Measurements from ENCODE around the gene ADIPOR2. TPM values are rescaled to one million over a fixed set of nuclear protein-coding genes. Genes with fewer than 3 reads are reported as not detected.

The ADIPOR2 gene
- total and polyA plus RNA-seq, 2 of the 4 experiments (the other 2 are of a cell fraction) = 20.0 to 24.9 TPM

- H3K36me3 ChIP-seq (ENCODE audit: control insufficient read depth, insufficient read depth, low read length) = no peaks in the 10 kb centered on the region
- no peak overlapping the region for H3K27ac ChIP-seq (ENCODE audit: insufficient read depth, low read length)
- H2AFZ ChIP-seq (replicated peaks; ENCODE audit: low read length, poor library complexity) = no peak overlapping the region
- H3K23ac ChIP-seq (ENCODE audit: low read depth, low read length) = no peak overlapping the region
- H3K14ac ChIP-seq (replicated peaks; ENCODE audit: low read depth, low read length) = no peak overlapping the region
- in situ Hi-C loops (cut with MboI; ENCODE audit: low sequenced_read_pairs) (loop anchor here (10.0 to 25.0 kb wide), 2 partner anchors 369 to 632 kb away; no protein-coding TSS in a partner anchor), intact Hi-C loops (cut with micrococcal nuclease) (no loop called here), dilution Hi-C loops (cut with HindIII; ENCODE audit: low sequenced_read_pairs, unreplicated experiment) (no loop called here)
- DNase-seq (no peak), ATAC-seq (ENCODE audit: low read depth) (no peak)
- H3K4me1 ChIP-seq (ENCODE audit: control insufficient read depth, insufficient read depth, low read length) = peaks cover 2% of the 10 kb centered on the region; the same call in 1 of the 2 replicates
- no peak overlapping the region for H3K56ac ChIP-seq (ENCODE audit: extremely low read depth, insufficient read depth, low read length)
- H3K4me2 ChIP-seq (ENCODE audit: low read depth, low read length) = no peak overlapping the region
- no peaks in the 10 kb centered on the region for H3K9me3 ChIP-seq (ENCODE audit: control insufficient read depth, insufficient read depth, low read length)
- H3K18ac ChIP-seq (ENCODE audit: low read depth, low read length) = no peak overlapping the region
- H4K91ac ChIP-seq (ENCODE audit: insufficient read depth, low read depth, low read length) = no peak overlapping the region
- H3K27me3 ChIP-seq (ENCODE audit: control insufficient read depth, insufficient read depth, low read length) = no peaks in the 10 kb centered on the region
- H2AK5ac ChIP-seq (ENCODE audit: low read depth, low read length) = no peak overlapping the region
- no peak overlapping the region for H3K4me3 ChIP-seq (ENCODE audit: insufficient read depth, low read depth, low read length)
- H3K9me1 ChIP-seq (ENCODE audit: insufficient read depth, low read length) = no peaks in the 10 kb centered on the region
- no peak overlapping the region for H3K4ac ChIP-seq (ENCODE audit: low read depth, low read length)
- no peak overlapping the region for H2BK5ac ChIP-seq (ENCODE audit: low read depth, low read length, poor library complexity, severe bottlenecking)
- no CpG with 5 or more reads among the region's 6 CpGs for WGBS, 2 experiments (ENCODE audit: extremely low coverage in 2 of 2, insufficient read length in 1 of 2)
- H2BK15ac ChIP-seq (ENCODE audit: low read depth, low read length) = no peak overlapping the region
- no peak overlapping the region for H2BK120ac ChIP-seq (ENCODE audit: low read depth, low read length)
- ChIA-PET POLR2A (ENCODE audit: unreplicated experiment) (no interaction called here), CTCF (interaction anchor here (0.6 to 0.9 kb wide), 2 partner anchors 45 to 136 kb away, joined by 3 read pairs; no protein-coding TSS in a partner anchor)
- H3K79me1 ChIP-seq (ENCODE audit: low read depth in 1 of 2, low read length in 2 of 2) = no peaks in the 10 kb centered on the region; a peak in 1 of 4 replicates
- H2AK9ac ChIP-seq (replicated peaks; ENCODE audit: low read depth, low read length, poor library complexity) = no peak overlapping the region
- peaks cover 10% of the 10 kb centered on the region; the same call in 1 of the 2 replicates for H4K20me1 ChIP-seq (ENCODE audit: insufficient read depth, low read length)
- H4K8ac ChIP-seq (ENCODE audit: low read depth in 2 of 2, low read length in 2 of 2) = no peak overlapping the region
- H2BK20ac ChIP-seq (ENCODE audit: low read depth, low read length) = no peak overlapping the region
- BruUV-seq (replicated peaks) = no TSS peak
- H4K5ac ChIP-seq (ENCODE audit: low read depth, low read length) = no peak overlapping the region
- no peak overlapping the region for H3K9ac ChIP-seq (ENCODE audit: low read depth, low read length)
- TF ChIP-seq, protein P1, sequence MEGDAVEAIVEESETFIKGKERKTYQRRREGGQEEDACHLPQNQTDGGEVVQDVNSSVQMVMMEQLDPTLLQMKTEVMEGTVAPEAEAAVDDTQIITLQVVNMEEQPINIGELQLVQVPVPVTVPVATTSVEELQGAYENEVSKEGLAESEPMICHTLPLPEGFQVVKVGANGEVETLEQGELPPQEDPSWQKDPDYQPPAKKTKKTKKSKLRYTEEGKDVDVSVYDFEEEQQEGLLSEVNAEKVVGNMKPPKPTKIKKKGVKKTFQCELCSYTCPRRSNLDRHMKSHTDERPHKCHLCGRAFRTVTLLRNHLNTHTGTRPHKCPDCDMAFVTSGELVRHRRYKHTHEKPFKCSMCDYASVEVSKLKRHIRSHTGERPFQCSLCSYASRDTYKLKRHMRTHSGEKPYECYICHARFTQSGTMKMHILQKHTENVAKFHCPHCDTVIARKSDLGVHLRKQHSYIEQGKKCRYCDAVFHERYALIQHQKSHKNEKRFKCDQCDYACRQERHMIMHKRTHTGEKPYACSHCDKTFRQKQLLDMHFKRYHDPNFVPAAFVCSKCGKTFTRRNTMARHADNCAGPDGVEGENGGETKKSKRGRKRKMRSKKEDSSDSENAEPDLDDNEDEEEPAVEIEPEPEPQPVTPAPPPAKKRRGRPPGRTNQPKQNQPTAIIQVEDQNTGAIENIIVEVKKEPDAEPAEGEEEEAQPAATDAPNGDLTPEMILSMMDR (conservative IDR thresholded peaks at IDR 0.05; ENCODE audit: low read depth, low read length) = no peak
- TF ChIP-seq FOS (IDR thresholded peaks at IDR 0.05; ENCODE audit: low read depth, low read length) = no peak
Observed at GRCh38 chr12:1655225-1655788, 35.6 kb upstream of the ADIPOR2 start.
